ENCODE results near the gene PA2G4.
A peak's percentile ranks its signal among the peaks of the same experiment; 100 is the strongest.
"Not testable (repeated sequence)": the region's sequence is repeated elsewhere in the genome, so short reads cannot be mapped to it uniquely, and the experiment has no call there.

PA2G4 gene

GRCh38 chr12:56104109-56104814 lies at the start of gene PA2G4:
PA2G4 (plus strand) TSS chr12:56104559; CDS start chr12:56104738, 179 bp downstream.
- peak; percentile 97 for DNase-seq
- Mint-ChIP-seq H3K9me3 (no peaks in the 10 kb centered on the region), H3K36me3 (ENCODE audit: low read depth) (peaks cover 30% of the 10 kb centered on the region)

GRCh38 chr12:56059964-56060363 lies 44.4 kb upstream of the PA2G4 start:
- not testable (repeated sequence) for H3K27ac Mint-ChIP-seq; H3K27me3 Mint-ChIP-seq (ENCODE audit: low read depth, poor library complexity); H3K4me1 Mint-ChIP-seq; H3K9me3 Mint-ChIP-seq; DNase-seq; H3K36me3 Mint-ChIP-seq (ENCODE audit: low read depth); H3K4me3 Mint-ChIP-seq

More at GRCh38 chr12:56104109-56104814, at the start of gene PA2G4:
- Mint-ChIP-seq H3K4me3 (peak within 1 kb of the TSS; percentile 97), H3K27me3 (ENCODE audit: low read depth, poor library complexity) (no peaks in the 10 kb centered on the region), H3K27ac (peak within 1 kb of the TSS; percentile 99), H3K4me1 (peaks cover 49% of the 10 kb centered on the region)
- no peak for TF ChIP-seq CTCF (IDR thresholded peaks at IDR 0.05)

- no peak for TF ChIP-seq CTCF (IDR thresholded peaks at IDR 0.05)
- no peak for DNase-seq
- H3K4me1 Mint-ChIP-seq, result no peaks in the 10 kb centered on the region
- no peaks in the 10 kb centered on the region for H3K9me3 Mint-ChIP-seq
- no peak overlapping the region for H3K27ac Mint-ChIP-seq
- H3K36me3 Mint-ChIP-seq (ENCODE audit: low read depth), result no peaks in the 10 kb centered on the region
- no peak overlapping the region for H3K4me3 Mint-ChIP-seq
- peaks cover 9% of the 10 kb centered on the region for H3K27me3 Mint-ChIP-seq (ENCODE audit: low read depth, poor library complexity)
Measured at GRCh38 chr12:56061982-56062381, 42.4 kb upstream of the PA2G4 start.

- H3K4me3 Mint-ChIP-seq, result no peak overlapping the region
- H3K4me1 Mint-ChIP-seq, result no peaks in the 10 kb centered on the region
- H3K27me3 Mint-ChIP-seq (ENCODE audit: low read depth, poor library complexity), result peaks cover 9% of the 10 kb centered on the region
- H3K9me3 Mint-ChIP-seq, result no peaks in the 10 kb centered on the region
- H3K27ac Mint-ChIP-seq, result no peak overlapping the region
- no peak for TF ChIP-seq CTCF (IDR thresholded peaks at IDR 0.05)
- DNase-seq, result no peak
- no peaks in the 10 kb centered on the region for H3K36me3 Mint-ChIP-seq (ENCODE audit: low read depth)
Measured at GRCh38 chr12:56062996-56063395, 41.4 kb upstream of the PA2G4 start.

GRCh38 chr12:56071648-56072047 lies 32.7 kb upstream of the PA2G4 start:
- Mint-ChIP-seq H3K27ac (no peak overlapping the region), H3K9me3 (peaks cover 5% of the 10 kb centered on the region), H3K4me3 (no peak overlapping the region), H3K27me3 (ENCODE audit: low read depth, poor library complexity) (peaks cover 17% of the 10 kb centered on the region), H3K36me3 (ENCODE audit: low read depth) (no peaks in the 10 kb centered on the region), H3K4me1 (no peaks in the 10 kb centered on the region)
- TF ChIP-seq CTCF (IDR thresholded peaks at IDR 0.05), result no peak
- DNase-seq, result no peak

- H3K27me3 Mint-ChIP-seq (ENCODE audit: low read depth, poor library complexity), result peaks cover 13% of the 10 kb centered on the region
- H3K27ac Mint-ChIP-seq, result no peak overlapping the region
- H3K9me3 Mint-ChIP-seq, result peaks cover 7% of the 10 kb centered on the region
- no peaks in the 10 kb centered on the region for H3K36me3 Mint-ChIP-seq (ENCODE audit: low read depth)
- no peak for TF ChIP-seq CTCF (IDR thresholded peaks at IDR 0.05)
- no peak for DNase-seq
- H3K4me3 Mint-ChIP-seq, result no peak overlapping the region
- H3K4me1 Mint-ChIP-seq, result peaks cover 7% of the 10 kb centered on the region
Measured at GRCh38 chr12:56074396-56074795, 30.0 kb upstream of the PA2G4 start.

- H3K27ac Mint-ChIP-seq; H3K36me3 Mint-ChIP-seq (ENCODE audit: low read depth); H3K9me3 Mint-ChIP-seq; DNase-seq; H3K4me3 Mint-ChIP-seq: not testable (repeated sequence)
- Mint-ChIP-seq H3K27me3 (ENCODE audit: low read depth, poor library complexity) (peaks cover 31% of the 10 kb centered on the region), H3K4me1 (peaks cover 26% of the 10 kb centered on the region)
Measured at GRCh38 chr12:56077966-56078365, 26.4 kb upstream of the PA2G4 start.
